RWPE2 (cell line): Measurements from ENCODE around the gene RBMXL3.

ENCODE experiments used
- ATAC-seq: fragments of 200-7000 bp; cut with Tn5 transposase; 3 replicates; pipeline ENCODE4 v1.9.1; 2021; ENCODE audit warnings: low read depth
- DNase-seq: peaks from one replicate; pipeline ENCODE4 v3.0.0-alpha.2; 2020; ENCODE audit warnings: low spot score
- H3K27ac ChIP-seq: fragments of 450-650 bp; 2 replicates; pipeline ENCODE4 v1.5.1; 2017; ENCODE audit warnings: mild to moderate bottlenecking; ENCODE audit not compliant: poor library complexity, severe bottlenecking
- H3K27me3 ChIP-seq: fragments of 250-450 bp; sonication (Bioruptor Pico); 2 replicates; pipeline ENCODE4 v1.5.1; 2021; ENCODE audit warnings: mild to moderate bottlenecking, moderate library complexity; ENCODE audit not compliant: insufficient read depth, poor library complexity, severe bottlenecking
- H3K36me3 ChIP-seq: fragments of 250-450 bp; sonication (Bioruptor Pico); 2 replicates; pipeline ENCODE4 v1.5.1; 2020; ENCODE audit warnings: low read depth, mild to moderate bottlenecking, moderate library complexity
- H3K4me1 ChIP-seq: fragments of 250-450 bp; sonication (Bioruptor Pico); 2 replicates; pipeline ENCODE4 v1.5.1; 2021; ENCODE audit warnings: mild to moderate bottlenecking, moderate library complexity; ENCODE audit not compliant: insufficient read depth, poor library complexity, severe bottlenecking
- H3K4me3 ChIP-seq: fragments of 250-450 bp; sonication (Bioruptor Pico); 2 replicates; pipeline ENCODE4 v1.5.1; 2021; ENCODE audit warnings: mild to moderate bottlenecking, moderate library complexity; ENCODE audit not compliant: severe bottlenecking
- H3K9me3 ChIP-seq: fragments of 250-450 bp; sonication (Bioruptor Pico); 2 replicates; pipeline ENCODE4 v1.5.1; 2021; ENCODE audit warnings: mild to moderate bottlenecking, moderate library complexity; ENCODE audit not compliant: severe bottlenecking
- CTCF ChIP-seq: fragments of 450-650 bp; IDR thresholded peaks from one replicate; pipeline ENCODE4 v1.5.1; 2017; ENCODE audit warnings: mild to moderate bottlenecking, moderate library complexity; ENCODE audit not compliant: poor library complexity, severe bottlenecking

The RBMXL3 gene

DNA sequence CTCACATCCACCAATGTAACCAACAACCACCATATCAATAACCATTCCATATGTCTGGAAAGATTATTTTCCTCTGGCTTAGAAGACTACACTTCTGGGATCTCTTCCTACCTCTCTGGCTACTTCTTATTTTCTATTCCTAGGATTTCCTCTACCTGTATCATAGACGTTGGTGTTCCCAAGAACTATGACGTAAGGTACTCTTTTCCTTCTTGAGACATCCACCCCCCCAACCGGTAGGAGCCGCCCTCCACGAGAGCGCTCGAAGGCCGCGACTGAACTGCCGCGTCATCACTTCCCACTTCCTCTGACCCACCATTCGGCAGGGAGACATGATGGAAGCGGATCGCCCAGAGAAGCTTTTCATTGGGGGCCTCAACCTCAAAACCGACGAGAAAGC is at the start of gene RBMXL3:
Gene RBMXL3, plus strand, starts transcription at position 301 of the 400 bp plus-strand sequence. Its CDS starts 32 bp downstream, at position 333.
- Histone ChIP-seq H3K36me3 (no peaks in the 10 kb centered on the region), H3K27ac (no peak within 1 kb of the TSS), H3K27me3 (no peaks in the 10 kb centered on the region), H3K9me3 (no peaks in the 10 kb centered on the region), H3K4me1 (no peaks in the 10 kb centered on the region), H3K4me3 (no peak within 1 kb of the TSS)
- ATAC-seq: no peak
- DNase-seq: no peak
- no peak for TF ChIP-seq CTCF

DNA sequence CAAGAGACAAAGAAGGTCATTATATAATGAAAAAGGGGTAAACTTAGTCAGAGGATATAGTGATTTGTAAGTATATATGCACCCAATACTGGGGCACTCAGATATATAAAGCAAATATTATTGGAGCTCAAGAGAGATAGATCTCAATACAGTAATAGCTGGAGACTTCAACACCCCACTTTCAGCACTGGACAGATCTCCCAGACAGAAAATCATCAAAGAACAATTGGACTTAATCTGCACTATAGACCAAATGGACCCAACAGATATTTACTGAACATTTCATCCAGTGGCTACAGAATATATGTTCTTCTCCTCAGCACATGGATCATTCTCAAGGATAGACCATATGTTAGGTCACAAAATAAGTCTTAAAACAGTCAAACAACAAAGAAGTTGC is 47.2 kb upstream of the RBMXL3 start:
- H3K4me3 ChIP-seq: no peak overlapping the region
- H3K4me1 ChIP-seq: no peaks in the 10 kb centered on the region
- no peaks in the 10 kb centered on the region for H3K36me3 ChIP-seq
- DNase-seq (no peak), ATAC-seq (no peak)
- H3K9me3 ChIP-seq: no peaks in the 10 kb centered on the region
- no peak for TF ChIP-seq CTCF
- no peak overlapping the region for H3K27ac ChIP-seq
- H3K27me3 ChIP-seq: no peaks in the 10 kb centered on the region

GRCh38 chrX:115147220-115147619 is 42.0 kb upstream of the RBMXL3 start:
- H3K27me3 ChIP-seq: no peaks in the 10 kb centered on the region
- H3K27ac ChIP-seq: no peak overlapping the region
- TF ChIP-seq CTCF: peak; percentile 62
- H3K36me3 ChIP-seq: no peaks in the 10 kb centered on the region
- H3K9me3 ChIP-seq: no peaks in the 10 kb centered on the region
- ATAC-seq: no peak
- DNase-seq: no peak
- H3K4me3 ChIP-seq: no peak overlapping the region
- no peaks in the 10 kb centered on the region for H3K4me1 ChIP-seq

DNA sequence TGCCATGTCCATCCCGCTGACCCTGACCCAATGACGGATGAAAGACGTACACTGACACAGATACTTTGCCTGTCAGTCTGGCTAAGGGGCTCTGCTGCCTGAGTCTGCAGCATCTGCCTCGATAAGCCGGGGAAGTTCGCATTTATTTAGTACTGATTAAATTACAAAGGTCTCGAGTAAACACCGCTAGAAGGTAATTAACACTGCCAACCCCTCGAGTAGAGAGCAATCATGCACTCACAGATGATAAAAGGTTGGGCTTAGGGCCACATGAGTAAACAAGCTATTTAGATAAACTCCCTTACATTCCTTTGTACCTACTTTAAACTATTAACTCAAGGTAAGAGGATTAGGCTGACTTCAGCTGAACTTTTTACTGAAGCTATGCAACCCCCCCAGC is 16.0 kb upstream of the RBMXL3 start:
- Histone ChIP-seq H3K27me3 (no peaks in the 10 kb centered on the region), H3K4me1 (no peaks in the 10 kb centered on the region), H3K36me3 (no peaks in the 10 kb centered on the region), H3K9me3 (no peaks in the 10 kb centered on the region), H3K27ac (no peak overlapping the region), H3K4me3 (no peak overlapping the region)
- ATAC-seq (no peak), DNase-seq (no peak)
- no peak for TF ChIP-seq CTCF

DNA sequence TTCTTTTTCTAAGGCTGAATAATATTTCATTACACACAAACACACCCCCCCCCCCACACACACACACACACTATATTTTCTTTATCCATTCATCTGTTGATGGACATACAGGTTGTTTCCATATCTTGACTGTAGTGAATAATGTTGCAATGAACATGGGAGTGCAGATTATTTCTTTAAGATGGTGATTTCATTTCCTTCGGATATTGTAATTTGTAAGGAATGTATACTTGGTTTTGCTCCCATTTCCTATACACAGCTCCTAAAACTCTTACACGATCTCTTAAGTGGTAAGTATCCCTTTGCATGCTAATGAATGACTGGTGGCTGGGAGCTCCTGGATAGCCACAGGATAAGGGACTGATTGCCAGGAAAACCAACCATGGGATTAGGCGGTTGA is 14.7 kb upstream of the RBMXL3 start:
- Histone ChIP-seq H3K9me3 (no peaks in the 10 kb centered on the region), H3K27me3 (no peaks in the 10 kb centered on the region), H3K36me3 (no peaks in the 10 kb centered on the region), H3K27ac (no peak overlapping the region), H3K4me3 (no peak overlapping the region), H3K4me1 (no peaks in the 10 kb centered on the region)
- DNase-seq: no peak
- ATAC-seq: no peak
- TF ChIP-seq CTCF: no peak
